HepG2 (cell line): ENCODE data around the gene VAMP8. TPM values are rescaled to one million over a fixed set of nuclear protein-coding genes. Genes with fewer than 3 reads are reported as not detected.
A peak's percentile ranks its signal among the peaks of the same experiment; 100 is the strongest.

Experiments
- CAMTA2 ChIP-seq: sonication (generic); formaldehyde crosslinking; IDR thresholded peaks from 2 replicates; pipeline ENCODE4 v1.4.0; 2020; ENCODE audit warnings: mild to moderate bottlenecking, missing genetic modification reagents, borderline replicate concordance
- CBX1 ChIP-seq: IDR thresholded peaks from one replicate; pipeline ENCODE4 v1.6.1; 2016; ENCODE audit warnings: antibody characterized with exemption, low read depth
- CHCHD3 ChIP-seq: sonication (generic); formaldehyde crosslinking; IDR thresholded peaks from 2 replicates; pipeline ENCODE4 v1.8.0; 2022; ENCODE audit warnings: mild to moderate bottlenecking, missing genetic modification reagents, moderate library complexity
- ESRRA ChIP-seq: sonication (generic); formaldehyde crosslinking; IDR thresholded peaks from 2 replicates; pipeline ENCODE4 v1.5.1; 2020; ENCODE audit warnings: mild to moderate bottlenecking, low read depth, missing genetic modification reagents
- GABPA ChIP-seq, 2 experiments: IDR thresholded peaks; 2 replicates each; pipeline ENCODE4 v1.6.1; 2011 to 2016; ENCODE audit warnings: low read depth in 2 of 2, low read length in 1 of 2, missing biosample characterization in 1 of 2, missing genetic modification characterization in 1 of 2
- HOXA3 ChIP-seq: sonication (generic); formaldehyde crosslinking; IDR thresholded peaks from 2 replicates; pipeline ENCODE4 v1.5.0; 2020; ENCODE audit warnings: missing genetic modification reagents
- KDM3A ChIP-seq: IDR thresholded peaks from 2 replicates; pipeline ENCODE4 v1.6.1; 2018; ENCODE audit warnings: low read depth, missing compliant biosample characterization
- NFYC ChIP-seq: IDR thresholded peaks from 2 replicates; pipeline ENCODE4 v1.6.1; 2016; ENCODE audit warnings: missing genetic modification reagents, missing compliant biosample characterization
- ZFP37 ChIP-seq: sonication (generic); formaldehyde crosslinking; IDR thresholded peaks from 2 replicates; pipeline ENCODE4 v1.4.0; 2020; ENCODE audit warnings: missing genetic modification reagents, borderline replicate concordance
- ZNF207 ChIP-seq: fragments of 450-650 bp; IDR thresholded peaks from 2 replicates; pipeline ENCODE4 v1.6.1; 2016; ENCODE audit warnings: antibody characterized with exemption, borderline replicate concordance
- ZNF337 ChIP-seq: sonication (generic); formaldehyde crosslinking; IDR thresholded peaks from 2 replicates; pipeline ENCODE4 v1.5.1; 2020; ENCODE audit warnings: missing genetic modification reagents, low read depth, mild to moderate bottlenecking, borderline replicate concordance
- ZNF44 ChIP-seq: sonication (generic); formaldehyde crosslinking; IDR thresholded peaks from 2 replicates; pipeline ENCODE4 v1.5.1; 2020; ENCODE audit warnings: mild to moderate bottlenecking, missing genetic modification reagents
- ZNF619 ChIP-seq: sonication (generic); formaldehyde crosslinking; IDR thresholded peaks from 2 replicates; pipeline ENCODE4 v1.4.0; 2020; ENCODE audit warnings: mild to moderate bottlenecking, missing genetic modification reagents
- ZNF672 ChIP-seq: sonication (generic); formaldehyde crosslinking; IDR thresholded peaks from 2 replicates; pipeline ENCODE4 v1.8.1; 2022; ENCODE audit warnings: missing genetic modification reagents
- ZSCAN31 ChIP-seq: sonication (generic); formaldehyde crosslinking; IDR thresholded peaks from 2 replicates; pipeline ENCODE4 v1.5.0; 2020; ENCODE audit warnings: low read depth, mild to moderate bottlenecking, missing genetic modification reagents
- polyA plus RNA-seq, 8 experiments: library from polyadenylated mRNA; depleted of rRNA in 3 of 8; stranded (reverse) in 7 of 8; unstranded in 1 of 8; fragments of >200 nt; fragmentation: Illumina TruSeq in 4 of 8; extraction: Trizol in 4 of 8; gene quantifications; 2 replicates each; pipeline versions ENCODE4 v1.2.1 to v1.2.3, GENCODE V29; 2011 to 2016; ENCODE audit warnings: low read depth in 4 of 8, missing spikeins in 1 of 8, mixed read lengths in 1 of 8; ENCODE audit not compliant: insufficient read depth in 1 of 8
- total RNA-seq, 5 experiments: library from RNA; depleted of rRNA; stranded (reverse); fragments of >200 nt; fragmentation: Illumina TruSeq; extraction: Trizol; gene quantifications; 2 replicates each; pipeline ENCODE4 v1.2.3, GENCODE V29; 2016; ENCODE audit warnings: low read depth in 1 of 5
- TF ChIP-seq, protein P1 (sequence below): sonication (generic); formaldehyde crosslinking; IDR thresholded peaks from 2 replicates; pipeline ENCODE4 v1.8.0; 2022; ENCODE audit warnings: missing genetic modification reagents, mild to moderate bottlenecking, inconsistent platforms, borderline replicate concordance
- TF ChIP-seq, protein P2 (sequence below): sonication (generic); formaldehyde crosslinking; IDR thresholded peaks from 2 replicates; pipeline ENCODE4 v1.4.0; 2020; ENCODE audit warnings: missing genetic modification reagents, borderline replicate concordance
- TF ChIP-seq, protein P3 (sequence below): IDR thresholded peaks from 2 replicates; pipeline ENCODE4 v1.6.1; 2016; ENCODE audit warnings: missing compliant biosample characterization, missing genetic modification reagents, borderline replicate concordance
- TF ChIP-seq, protein P4 (sequence below): sonication (generic); formaldehyde crosslinking; IDR thresholded peaks from 2 replicates; pipeline ENCODE4 v1.5.1; 2020; ENCODE audit warnings: missing genetic modification reagents, mild to moderate bottlenecking, borderline replicate concordance

VAMP8 gene
- total and polyA plus RNA-seq, 2 of the 13 experiments (the other 11 are each of a cell fraction or from before 2014, with no cell fraction given) = 83.3 to 157 TPM

DNA sequence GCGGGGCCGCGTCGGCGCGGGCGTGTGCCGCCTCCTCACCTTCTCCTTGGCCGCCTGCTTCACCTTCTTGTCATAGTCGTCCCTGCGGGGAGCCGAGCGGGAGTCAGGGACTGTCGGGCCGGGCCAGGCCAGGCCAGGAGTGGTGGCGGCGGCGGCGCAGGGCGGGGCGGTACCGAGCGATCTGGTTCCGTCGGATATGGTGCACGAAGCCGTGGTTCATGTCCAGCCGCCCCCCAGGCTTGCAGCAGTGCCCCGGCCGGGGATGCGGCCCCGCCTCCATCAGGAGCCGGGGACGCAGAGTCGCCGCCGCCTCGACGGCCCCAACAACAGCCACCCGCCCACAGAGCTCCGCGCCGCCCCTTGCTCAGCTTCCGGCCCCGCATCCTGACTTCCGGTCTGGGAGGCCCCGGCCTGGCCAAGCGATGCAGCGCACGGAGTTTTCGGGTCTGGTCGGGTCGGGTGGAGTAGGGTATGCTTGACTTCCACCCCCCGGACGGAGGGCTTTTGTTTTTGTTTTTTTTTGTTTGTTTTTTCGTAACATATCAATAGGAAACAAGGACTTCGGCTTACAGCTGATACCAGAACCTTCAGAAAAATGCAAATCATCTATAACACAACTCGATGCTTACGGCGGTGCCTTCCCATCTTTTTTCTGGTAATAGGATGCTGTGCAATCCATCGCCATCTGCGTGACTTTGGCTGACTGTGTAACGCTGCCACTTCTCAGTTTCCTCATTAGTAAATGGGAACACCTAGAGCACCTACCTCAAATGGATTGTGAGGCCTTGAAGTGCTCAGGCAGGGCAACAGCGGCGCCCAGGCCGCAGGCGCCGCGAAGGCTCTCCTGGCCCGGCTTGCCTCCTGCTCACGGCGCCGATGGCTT, 34.6 kb downstream of the VAMP8 start, which contains the start of gene C2orf68 (continued):
- no peak for TF ChIP-seq NFYC
- TF ChIP-seq ZNF337 (CRISPR knock-in tag) = 0 out of 2 replicates have a peak, but pooled peaks have one; percentile 25
- no peak for TF ChIP-seq CBX1
- TF ChIP-seq, protein P1, sequence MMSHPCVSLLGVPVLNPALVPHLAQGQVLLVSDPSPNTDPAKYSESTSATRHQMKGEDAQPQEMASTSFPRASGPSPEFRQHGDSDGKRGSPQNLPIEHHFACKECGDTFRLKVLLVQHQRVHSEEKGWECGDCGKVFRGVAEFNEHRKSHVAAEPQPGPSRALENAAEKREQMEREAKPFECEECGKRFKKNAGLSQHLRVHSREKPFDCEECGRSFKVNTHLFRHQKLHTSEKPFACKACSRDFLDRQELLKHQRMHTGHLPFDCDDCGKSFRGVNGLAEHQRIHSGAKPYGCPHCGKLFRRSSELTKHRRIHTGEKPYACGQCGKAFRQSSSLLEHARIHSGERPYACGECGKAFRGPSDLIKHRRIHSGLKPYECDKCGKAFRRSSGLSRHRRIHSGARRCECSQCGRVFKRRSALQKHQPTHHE (CRISPR knock-in tag) = no peak; the same call in 1 of the 2 replicates
- TF ChIP-seq CAMTA2 (CRISPR knock-in tag) = peak; percentile 84
- TF ChIP-seq ZSCAN31 (CRISPR knock-in tag) = peak; percentile 95
- TF ChIP-seq ZNF44 (CRISPR knock-in tag) = no peak
- TF ChIP-seq, protein P2, sequence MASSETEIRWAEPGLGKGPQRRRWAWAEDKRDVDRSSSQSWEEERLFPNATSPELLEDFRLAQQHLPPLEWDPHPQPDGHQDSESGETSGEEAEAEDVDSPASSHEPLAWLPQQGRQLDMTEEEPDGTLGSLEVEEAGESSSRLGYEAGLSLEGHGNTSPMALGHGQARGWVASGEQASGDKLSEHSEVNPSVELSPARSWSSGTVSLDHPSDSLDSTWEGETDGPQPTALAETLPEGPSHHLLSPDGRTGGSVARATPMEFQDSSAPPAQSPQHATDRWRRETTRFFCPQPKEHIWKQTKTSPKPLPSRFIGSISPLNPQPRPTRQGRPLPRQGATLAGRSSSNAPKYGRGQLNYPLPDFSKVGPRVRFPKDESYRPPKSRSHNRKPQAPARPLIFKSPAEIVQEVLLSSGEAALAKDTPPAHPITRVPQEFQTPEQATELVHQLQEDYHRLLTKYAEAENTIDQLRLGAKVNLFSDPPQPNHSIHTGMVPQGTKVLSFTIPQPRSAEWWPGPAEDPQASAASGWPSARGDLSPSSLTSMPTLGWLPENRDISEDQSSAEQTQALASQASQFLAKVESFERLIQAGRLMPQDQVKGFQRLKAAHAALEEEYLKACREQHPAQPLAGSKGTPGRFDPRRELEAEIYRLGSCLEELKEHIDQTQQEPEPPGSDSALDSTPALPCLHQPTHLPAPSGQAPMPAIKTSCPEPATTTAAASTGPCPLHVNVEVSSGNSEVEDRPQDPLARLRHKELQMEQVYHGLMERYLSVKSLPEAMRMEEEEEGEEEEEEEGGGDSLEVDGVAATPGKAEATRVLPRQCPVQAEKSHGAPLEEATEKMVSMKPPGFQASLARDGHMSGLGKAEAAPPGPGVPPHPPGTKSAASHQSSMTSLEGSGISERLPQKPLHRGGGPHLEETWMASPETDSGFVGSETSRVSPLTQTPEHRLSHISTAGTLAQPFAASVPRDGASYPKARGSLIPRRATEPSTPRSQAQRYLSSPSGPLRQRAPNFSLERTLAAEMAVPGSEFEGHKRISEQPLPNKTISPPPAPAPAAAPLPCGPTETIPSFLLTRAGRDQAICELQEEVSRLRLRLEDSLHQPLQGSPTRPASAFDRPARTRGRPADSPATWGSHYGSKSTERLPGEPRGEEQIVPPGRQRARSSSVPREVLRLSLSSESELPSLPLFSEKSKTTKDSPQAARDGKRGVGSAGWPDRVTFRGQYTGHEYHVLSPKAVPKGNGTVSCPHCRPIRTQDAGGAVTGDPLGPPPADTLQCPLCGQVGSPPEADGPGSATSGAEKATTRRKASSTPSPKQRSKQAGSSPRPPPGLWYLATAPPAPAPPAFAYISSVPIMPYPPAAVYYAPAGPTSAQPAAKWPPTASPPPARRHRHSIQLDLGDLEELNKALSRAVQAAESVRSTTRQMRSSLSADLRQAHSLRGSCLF (CRISPR knock-in tag) = no peak
- peak; percentile 60; the same call in 1 of the 2 replicates for TF ChIP-seq ESRRA (CRISPR knock-in tag)
- peak; percentile 66; the same call in 1 of the 2 replicates for TF ChIP-seq CHCHD3 (CRISPR knock-in tag)
- TF ChIP-seq HOXA3 = peak; percentile 82
- TF ChIP-seq GABPA (IDR thresholded peaks at IDR 0.05; ENCODE audit: low read depth, low read length) = peak; percentile 95
- TF ChIP-seq GABPA (CRISPR knock-in tag; IDR thresholded peaks at IDR 0.05; ENCODE audit: low read depth) = peak; percentile 95
- TF ChIP-seq ZNF672 (CRISPR knock-in tag) = no peak
- TF ChIP-seq ZNF207 = no peak
- TF ChIP-seq, protein P3, sequence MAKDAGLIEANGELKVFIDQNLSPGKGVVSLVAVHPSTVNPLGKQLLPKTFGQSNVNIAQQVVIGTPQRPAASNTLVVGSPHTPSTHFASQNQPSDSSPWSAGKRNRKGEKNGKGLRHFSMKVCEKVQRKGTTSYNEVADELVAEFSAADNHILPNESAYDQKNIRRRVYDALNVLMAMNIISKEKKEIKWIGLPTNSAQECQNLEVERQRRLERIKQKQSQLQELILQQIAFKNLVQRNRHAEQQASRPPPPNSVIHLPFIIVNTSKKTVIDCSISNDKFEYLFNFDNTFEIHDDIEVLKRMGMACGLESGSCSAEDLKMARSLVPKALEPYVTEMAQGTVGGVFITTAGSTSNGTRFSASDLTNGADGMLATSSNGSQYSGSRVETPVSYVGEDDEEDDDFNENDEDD (CRISPR knock-in tag) = peak; percentile 94; the same call in 1 of the 2 replicates
- TF ChIP-seq KDM3A (CRISPR knock-in tag) = peak; percentile 91; the same call in 1 of the 2 replicates
- peak; percentile 92 for TF ChIP-seq ZNF619 (CRISPR knock-in tag)
- TF ChIP-seq, protein P4, sequence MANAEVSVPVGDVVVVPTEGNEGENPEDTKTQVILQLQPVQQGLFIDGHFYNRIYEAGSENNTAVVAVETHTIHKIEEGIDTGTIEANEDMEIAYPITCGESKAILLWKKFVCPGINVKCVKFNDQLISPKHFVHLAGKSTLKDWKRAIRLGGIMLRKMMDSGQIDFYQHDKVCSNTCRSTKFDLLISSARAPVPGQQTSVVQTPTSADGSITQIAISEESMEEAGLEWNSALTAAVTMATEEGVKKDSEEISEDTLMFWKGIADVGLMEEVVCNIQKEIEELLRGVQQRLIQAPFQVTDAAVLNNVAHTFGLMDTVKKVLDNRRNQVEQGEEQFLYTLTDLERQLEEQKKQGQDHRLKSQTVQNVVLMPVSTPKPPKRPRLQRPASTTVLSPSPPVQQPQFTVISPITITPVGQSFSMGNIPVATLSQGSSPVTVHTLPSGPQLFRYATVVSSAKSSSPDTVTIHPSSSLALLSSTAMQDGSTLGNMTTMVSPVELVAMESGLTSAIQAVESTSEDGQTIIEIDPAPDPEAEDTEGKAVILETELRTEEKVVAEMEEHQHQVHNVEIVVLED (CRISPR knock-in tag) = peak; percentile 77; the same call in 1 of the 2 replicates
- peak; percentile 96 for TF ChIP-seq ZFP37 (CRISPR knock-in tag)
